HG02943 (cell line): ENCODE data around the gene GPR39.

ENCODE experiments used
- ATAC-seq: cut with Tn5 transposase; IDR thresholded peaks from one replicate; pipeline ENCODE4 v1.9.1; 2021; ENCODE audit warnings: mild to moderate bottlenecking, low read depth, moderate library complexity; ENCODE audit not compliant: unreplicated experiment

The GPR39 gene

DNA sequence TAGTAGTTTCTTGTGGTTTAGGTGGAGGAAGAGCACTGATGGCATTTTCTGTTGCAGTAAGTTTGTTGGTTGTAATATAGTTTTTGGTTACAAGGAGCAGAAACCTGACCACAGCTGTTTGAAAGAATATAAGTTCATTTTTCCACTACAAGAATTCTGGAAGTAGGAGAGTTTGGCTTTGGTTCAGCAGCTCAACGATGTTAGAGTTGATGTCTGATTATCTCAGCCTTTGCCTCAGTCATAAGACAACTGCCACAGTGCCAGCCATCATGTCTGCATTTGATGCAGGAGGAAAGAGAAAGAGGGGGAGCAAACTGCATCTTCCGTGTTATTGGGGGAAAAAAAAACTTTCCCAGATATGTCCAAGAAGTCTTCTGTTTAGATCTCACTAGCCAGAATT is 134.3 kb downstream of the GPR39 start:
- no peak for ATAC-seq

DNA sequence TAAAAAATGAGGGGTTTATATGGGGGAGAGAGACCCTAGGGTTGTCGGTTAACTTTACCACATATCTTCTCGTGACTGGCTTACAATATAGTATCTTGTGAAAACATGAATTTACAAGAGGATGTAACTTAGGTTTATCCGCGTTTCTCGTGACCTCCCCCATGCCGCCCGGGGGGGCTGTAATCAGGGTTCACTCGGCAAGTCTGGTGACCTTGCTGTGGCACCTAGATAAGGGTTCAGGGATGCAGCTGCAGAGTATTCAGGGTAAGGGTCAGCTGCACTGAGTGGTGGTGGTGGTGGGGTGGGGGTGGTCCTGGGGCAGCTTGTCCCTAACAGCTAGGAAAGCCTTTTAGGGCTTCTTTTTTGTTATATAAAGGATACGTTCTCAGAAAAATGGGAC is 141.1 kb downstream of the GPR39 start:
- no peak for ATAC-seq

DNA sequence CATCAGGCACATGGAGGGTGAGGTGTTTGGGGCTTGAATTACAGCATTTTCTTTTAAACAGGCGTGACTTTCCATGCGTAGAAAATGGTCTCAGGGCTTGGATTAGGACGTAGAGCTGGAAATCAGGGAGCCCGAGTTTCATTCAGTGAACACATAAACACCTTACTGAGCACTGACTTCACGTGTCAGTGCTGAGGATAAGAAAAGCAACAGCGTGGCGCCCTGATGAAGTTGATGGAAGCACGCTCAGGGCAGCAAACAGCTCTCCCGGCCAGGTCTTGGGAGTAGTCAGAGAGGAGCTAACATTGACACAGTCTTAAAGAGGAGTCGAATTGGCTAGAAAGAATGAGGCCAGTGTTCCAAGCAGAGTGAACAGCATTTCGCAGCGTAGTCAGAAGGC is 142.7 kb downstream of the GPR39 start:
- no peak for ATAC-seq

DNA sequence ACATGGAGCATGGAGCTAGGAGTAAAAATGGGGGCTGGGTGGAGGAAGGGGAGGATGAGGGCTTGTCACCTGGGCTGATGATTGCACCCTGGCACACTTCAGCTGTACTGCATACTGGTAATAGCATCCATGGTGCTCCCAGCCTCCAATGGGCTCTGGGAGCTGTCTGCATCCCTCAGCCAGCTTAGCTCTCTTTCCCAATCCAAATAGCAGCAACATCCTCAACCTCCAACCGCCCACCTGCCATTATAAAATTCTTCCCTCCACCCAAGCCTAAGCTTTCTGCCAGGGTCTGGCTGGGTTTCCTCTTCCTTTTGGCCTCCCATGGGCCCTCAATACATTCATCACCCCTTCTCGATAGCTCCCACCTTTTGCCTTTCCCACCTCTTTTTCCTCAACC is 143.3 kb downstream of the GPR39 start:
- no peak for ATAC-seq

DNA sequence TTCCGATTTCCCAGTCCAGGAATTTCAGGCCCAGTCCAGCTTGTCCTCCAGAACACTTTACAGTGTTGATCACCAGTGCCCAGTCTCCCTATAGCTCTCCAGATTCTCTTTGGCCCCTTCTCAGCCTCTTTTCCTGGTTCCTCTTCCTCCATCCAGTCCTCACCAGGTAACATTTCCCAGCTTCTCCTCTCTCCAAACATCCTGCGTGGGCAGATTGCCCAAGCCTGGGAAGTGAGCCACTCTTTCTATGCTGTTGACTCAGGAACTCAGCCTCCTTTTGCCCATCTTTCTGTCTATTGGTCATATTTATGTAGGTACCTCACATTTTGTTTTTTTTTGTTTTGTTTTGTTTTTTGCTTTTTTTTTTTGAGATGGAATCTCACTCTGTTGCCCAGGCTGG is 144.0 kb downstream of the GPR39 start:
- no peak for ATAC-seq

DNA sequence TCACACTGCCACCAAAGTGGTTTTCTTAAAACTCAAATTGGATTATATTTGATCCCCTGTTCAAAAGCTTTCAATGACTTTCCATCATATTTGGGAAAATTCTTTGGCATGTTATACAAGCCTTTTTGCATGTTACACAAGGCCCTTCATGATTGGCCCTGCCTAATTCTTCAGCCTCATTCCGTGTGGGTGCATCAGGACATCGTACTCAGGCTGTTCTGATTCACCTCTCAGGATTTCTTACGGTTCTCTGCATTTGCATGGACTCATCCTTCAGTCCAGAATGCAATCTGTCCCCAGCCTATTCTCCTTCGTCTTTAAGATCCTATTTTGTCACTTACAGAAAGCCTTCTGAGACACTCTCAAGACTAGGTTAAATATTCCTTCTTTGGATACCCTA is 145.6 kb downstream of the GPR39 start:
- ATAC-seq: no peak

DNA sequence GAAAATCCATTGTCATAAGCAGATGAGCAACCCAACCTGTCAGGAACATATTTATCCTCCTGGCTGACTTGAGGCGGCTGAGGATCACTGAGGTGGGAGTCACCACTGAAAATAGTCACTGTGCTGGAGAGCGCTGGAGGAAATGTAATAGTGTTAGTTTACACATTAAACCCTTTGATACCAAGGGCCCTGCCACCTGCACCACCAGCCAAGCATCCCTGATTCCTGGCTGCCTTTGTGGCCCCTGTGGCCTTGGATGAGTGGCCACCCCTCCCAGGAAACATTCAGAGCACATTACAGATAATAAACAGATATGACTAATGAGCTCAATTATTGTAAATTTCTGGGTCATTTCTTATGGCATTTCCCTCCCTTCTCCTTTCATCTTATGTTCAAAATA is 147.5 kb downstream of the GPR39 start:
- ATAC-seq: no peak

DNA sequence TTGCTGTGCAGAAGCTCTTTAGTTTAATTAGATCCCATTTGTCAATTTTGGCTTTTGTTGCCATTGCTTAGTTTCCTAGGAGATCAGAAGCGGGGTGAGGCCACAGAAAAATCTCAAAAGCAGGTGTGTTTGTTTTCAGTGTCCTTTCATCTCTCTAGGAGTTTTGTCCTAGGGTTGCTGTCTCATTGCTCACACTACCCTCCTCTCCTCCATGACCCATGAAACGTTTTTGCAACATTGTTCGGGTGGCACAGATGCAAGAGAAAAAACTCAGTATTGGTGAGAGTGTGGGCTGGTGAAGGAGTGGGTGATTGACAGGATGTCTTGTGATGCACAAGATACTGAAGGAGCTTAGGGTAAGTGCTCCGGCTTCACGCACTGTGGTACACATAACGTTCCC is 149.8 kb downstream of the GPR39 start:
- no peak for ATAC-seq

DNA sequence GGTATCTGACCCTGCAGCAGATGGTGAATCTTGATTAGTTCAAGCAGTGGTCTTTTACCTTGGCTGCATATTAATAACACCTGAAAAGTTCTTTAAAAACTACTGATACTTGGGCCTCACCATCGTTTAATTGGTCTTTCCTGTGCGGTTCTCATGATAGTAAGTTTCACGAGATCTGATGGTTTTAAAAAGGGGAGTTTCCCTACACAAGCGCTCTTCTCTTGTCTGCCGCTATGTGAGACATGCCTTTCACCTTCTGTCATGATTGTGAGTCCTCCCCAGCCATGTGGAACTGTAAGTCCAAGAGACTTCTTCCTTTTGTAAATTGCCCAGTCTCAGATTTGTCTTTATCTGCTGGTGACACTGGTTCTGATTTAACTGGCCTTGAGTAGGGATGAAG is 151.1 kb downstream of the GPR39 start:
- no peak for ATAC-seq

DNA sequence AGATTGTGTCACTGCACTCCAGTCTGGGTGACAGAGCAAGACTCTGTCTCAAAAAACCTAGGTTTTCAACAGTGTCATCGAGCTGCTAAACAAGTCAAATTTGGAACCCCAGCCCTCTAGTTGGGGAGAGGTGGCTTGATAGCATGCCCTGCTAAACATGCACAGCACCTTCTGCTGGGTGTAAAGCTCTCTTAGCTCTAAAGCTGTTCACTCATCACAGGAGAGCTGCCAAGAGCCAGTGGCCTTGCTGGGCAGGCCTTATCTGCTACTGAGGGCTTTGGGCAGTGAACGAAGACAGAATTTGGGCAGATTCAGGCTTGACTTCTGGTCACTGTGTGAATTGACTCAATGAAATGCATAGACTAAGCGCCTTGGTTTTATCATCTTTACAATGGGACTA is 152.1 kb downstream of the GPR39 start:
- ATAC-seq: no peak

DNA sequence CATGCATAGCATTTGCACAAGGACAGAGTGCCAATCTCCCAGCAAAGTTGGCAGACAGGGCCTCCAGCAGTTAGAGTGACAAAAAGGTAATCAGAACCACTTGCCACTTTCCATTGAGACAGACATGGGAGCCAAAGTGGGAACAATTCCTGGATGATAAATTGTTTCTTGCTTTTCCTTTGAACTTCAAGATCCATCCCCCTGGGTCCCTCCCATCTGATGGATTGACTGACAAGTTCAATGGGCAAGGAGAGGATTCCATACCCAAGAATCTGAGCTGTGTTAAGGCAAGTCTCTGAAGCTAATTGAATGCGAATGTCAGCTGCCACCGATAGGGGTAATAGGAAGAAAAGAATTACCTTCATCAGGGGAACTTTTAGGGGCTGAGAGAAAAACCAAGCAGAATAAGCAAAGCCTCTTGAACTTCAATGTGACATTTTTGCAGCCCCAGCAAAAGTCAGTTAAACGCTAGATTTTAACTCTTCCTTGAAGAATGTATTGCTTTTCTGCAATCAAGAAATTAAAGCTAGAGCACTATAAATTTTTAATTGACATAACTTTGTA is 156.9 kb downstream of the GPR39 start:
- no peak for ATAC-seq

DNA sequence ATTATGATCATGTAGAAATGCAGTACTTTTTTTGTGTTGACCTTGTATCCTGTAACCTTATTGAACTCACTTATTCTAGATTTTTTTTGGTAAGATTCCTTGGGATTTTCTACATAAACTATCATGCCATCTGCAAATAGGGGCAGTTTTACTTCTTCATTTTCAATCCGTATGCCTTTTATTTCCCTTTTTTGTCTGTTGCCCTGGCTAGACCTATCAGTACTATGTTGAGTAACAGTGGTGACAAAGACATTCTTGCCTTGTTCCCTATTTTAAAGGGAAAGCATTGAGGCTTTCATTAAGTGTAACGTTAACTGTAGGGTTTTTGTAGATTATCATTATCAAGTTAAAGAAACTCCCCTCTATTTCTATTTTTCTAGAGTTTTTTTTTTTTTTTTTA is 161.1 kb downstream of the GPR39 start:
- no peak for ATAC-seq

DNA sequence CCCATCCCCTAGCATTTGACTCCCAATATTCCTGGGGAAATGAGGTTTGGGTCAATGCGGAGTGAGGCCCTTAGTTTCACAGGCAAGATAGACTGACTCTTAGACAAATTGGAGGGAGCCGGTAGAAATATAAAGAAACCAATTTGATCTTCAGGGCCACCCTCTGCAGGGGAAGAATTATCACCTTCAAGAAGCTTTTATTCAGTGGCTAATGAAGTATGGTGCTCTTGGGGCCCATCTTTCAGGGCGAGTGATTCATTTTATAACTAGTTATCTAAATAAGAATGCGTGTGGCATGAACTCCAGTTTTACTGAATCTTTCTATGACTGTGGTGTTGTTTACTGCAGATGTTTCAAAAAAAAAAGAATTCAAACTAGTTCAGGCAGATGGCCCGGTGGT is 165.0 kb downstream of the GPR39 start:
- no peak for ATAC-seq

DNA sequence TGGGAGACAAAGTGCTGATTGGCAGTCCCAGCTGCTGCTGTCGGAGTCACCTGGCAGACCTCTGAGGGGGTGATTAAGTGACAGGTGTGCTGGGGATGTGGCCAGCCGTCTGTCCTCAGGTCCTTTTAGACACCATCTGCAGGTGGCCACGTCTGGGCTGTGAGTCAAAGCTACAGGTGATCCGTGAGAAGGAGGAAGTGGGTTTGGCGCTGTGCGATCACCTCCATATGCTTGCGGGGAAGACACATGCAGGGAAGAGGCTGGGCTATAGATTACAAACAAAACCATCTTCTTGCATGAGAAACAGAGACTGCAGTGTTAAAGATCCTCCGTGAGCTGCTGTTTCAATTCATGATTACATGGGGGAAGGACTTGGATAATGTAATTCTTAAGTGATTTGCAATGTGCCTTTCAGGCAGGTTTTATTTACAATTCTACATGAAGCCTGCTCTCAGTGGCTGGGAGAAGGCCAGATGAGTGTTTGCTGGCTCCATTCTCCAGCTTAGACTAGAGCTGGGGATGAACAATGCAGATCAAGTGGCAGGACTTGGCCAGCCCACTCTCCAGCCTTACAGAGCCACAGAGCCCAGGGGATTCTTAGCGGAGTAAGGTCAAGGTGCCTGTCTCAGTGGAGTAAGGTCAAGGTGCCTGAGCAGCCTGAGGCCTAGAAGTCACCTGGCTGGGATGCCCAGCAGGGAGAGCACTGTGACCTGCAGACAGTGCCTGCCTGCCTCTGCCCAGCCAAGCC is 165.6 kb downstream of the GPR39 start:
- ATAC-seq: no peak

DNA sequence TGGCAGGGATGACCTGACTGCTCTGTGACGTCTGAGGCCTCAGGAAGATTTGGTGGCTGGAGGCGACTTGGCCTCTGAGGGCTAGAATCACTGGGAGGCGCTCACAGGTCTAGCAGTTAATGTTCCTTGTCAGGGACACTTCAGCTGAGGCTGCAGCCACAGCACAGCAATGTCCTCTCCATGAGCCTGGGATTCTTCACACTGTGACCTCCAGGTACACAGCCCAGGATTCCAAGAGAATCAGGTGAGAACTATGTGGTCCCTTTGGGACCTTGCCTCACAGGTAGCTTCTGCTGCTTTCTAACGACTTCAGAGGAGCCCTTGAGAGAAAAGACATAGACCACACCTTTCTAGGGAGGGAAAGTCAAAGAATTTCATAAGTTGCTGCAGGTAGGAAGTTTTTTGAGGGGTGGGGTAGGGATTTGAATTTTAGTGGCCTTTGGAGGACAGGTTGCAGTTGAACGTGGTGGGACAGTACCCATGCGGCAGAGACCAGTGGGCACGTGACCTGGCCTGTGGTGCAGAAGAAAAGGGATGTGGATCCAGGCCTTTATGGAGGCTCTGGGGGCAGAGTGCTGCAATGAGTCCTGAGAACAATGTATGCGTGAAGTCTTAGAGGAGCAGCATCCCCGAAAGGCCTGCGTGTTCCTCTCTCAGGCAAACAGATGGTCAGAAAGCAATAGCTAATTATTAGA is 167.2 kb downstream of the GPR39 start:
- ATAC-seq: no peak

DNA sequence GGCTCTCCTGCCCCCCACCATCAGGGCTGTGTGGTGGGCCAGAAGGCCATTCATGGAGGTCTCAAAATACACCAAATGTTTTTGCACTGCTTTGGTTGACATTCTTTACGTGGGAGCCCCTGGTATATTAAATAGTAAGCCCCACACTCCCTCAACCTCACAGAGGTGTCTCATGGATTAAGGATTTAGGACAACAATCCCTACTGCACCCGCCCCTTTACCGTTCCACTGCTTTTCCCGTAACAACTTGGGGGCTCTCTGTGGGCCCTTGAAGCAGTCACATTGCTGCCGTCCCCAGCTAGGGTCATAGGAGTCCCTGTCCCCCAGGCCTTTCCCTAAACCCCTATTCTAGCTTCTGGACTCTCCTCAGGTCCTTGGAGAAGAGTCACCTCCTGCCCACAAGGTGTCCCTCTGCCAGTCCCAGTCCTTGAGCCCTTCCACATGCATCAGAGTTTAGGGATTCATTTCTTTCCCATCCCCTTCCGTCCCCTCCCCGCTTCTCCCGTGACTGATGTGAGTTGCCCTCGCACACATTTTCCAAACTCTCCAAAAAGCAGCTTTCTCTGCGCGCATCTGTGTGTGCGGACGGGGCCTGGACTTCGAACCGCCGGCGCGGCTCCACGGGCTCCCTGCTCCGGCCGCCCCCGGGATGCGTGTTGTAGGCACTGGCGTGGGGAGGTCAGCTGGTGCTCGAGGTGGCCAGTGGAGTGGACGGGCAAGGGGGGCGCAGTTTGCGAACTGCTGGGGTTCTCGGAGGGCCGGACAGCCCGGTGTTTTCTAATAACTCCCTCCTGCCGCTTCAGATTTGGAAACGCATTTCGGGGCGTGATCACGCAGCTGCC is 168.6 kb downstream of the GPR39 start:
- no peak for ATAC-seq

DNA sequence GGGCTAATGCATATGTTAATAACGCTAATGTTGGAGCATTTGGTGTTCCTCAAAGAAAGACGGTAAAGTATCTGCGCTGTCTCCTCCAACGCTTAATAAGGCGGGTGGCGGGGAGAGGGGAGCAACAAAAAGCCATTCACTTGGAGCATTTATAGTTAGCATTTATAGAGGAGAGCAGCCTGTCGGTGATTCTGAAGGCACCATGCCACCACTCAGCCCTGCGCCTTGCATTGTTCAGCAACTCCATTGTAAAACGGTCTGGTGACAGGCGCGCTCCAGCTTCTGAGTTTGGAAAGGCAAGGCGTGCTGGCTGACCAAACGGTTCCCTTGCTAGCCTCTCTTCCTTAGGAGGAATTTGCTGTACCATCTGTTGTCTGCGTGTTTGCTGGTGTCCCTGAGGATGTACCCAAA is 169.5 kb downstream of the GPR39 start:
- ATAC-seq: no peak

DNA sequence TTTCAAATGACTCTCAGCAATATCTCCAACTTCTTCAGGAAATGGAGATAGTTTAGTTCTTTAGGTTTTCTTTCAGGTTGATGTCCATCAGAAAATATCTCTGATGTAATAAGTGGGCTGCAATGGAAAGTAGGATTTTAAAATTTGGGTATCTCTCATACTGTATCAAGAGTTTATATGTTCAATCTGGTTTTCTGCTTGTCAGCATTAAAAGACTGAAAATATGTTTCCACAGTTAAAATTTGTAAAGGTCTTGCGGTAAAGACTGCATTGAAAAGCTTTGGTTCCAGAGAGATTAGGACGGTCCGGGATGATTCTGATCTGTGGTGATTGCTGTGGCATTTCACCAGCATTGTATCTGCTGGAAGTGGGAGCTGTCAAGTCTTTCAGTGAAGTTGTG is 170.2 kb downstream of the GPR39 start:
- no peak for ATAC-seq

DNA sequence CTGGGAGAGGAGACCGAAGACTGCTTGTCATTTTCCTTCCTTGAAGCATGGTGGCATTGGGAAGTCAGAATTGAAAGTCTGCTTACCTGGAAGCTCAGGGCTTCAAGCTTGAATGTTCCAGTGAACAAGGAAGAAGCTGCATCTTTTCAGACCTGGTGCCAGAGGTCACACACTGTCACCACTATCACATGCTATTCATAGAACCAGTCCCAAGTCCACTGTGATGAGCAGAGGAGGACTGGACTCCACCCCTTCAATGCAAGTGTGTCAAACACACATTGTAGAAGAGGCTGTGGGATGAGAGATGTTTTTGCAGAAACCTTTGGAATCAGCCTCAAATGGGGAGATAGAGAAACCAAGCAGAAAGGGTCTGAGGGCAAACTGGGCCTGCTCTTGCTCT is 172.0 kb downstream of the GPR39 start:
- no peak for ATAC-seq

DNA sequence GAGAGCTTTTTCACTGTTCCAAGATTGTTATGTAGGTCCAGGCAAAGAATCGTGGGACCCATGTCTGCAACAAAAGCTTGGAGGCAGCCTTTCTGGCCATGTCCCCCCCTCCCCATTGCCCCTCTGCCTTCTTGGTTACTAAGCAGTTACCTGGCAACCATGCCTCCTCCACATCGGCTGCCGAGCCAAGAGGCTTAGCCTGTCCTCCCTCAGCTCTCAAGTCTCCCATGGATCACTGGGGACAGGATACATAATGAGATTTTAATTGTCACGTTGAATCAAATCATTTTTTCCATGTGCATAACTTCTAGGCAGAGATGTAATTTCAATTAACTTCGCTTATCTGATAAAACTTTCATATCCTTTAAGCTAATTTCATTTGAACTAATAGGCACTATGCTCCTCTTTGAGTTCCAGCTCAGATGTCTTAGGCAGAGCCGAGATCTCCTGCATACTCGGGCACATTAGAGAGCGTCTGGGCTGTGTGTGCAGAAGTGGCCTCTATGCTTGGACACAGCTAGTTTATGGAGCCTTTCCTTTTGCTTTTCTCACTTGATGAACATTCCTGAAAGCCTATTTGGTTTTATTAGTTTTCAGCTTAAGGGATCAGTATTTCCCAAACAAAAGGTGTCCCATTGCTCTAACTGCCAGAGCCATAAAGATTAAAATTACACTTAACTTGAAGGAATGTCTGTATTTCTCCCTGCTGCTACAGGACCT is 172.7 kb downstream of the GPR39 start:
- ATAC-seq: no peak

DNA sequence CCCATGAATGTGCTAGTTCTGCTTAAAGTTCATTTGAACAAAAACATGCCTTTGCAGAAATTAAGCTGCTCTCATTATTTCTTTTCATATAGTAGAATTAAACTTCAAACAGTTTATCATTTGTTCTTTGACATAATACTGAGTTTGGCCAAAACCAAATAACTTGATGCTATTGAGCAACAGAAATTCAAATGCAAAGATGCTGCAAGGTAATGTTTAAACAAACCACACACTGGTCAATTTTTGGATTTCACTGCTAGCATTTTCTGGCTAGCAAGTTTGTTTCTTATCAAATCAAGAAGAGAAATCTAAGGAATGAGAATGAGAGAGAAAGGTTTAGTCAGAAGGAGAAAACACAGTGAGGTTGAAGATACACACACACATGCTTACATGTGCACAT is 173.4 kb downstream of the GPR39 start:
- ATAC-seq: no peak
